ENCODE data around the gene CAPS2.

CAPS2 gene

GRCh38 chr12:75305412-75306332 lies 24.5 kb downstream of the CAPS2 start:
- DNase-seq (ENCODE audit: low spot score) = no peak

GRCh38 chr12:75302781-75303180 lies 27.3 kb downstream of the CAPS2 start:
- no peak for DNase-seq (ENCODE audit: low spot score)

- DNase-seq (ENCODE audit: low spot score) = no peak
Observed at GRCh38 chr12:75302225-75302624, 27.9 kb downstream of the CAPS2 start.

- DNase-seq (ENCODE audit: low spot score) = no peak
Observed at GRCh38 chr12:75294797-75295196, 35.3 kb downstream of the CAPS2 start.

- no peak for DNase-seq (ENCODE audit: low spot score)
Observed at GRCh38 chr12:75294336-75294735, 35.8 kb downstream of the CAPS2 start.

GRCh38 chr12:75291014-75291413 lies 39.1 kb downstream of the CAPS2 start:
- DNase-seq (ENCODE audit: low spot score) = no peak

GRCh38 chr12:75289753-75290152 lies 40.4 kb downstream of the CAPS2 start:
- DNase-seq (ENCODE audit: low spot score) = peak; percentile 8

- DNase-seq (ENCODE audit: low spot score) = no peak
Observed at GRCh38 chr12:75288860-75289259, 41.3 kb downstream of the CAPS2 start.

GRCh38 chr12:75275702-75276101 lies 54.4 kb downstream of the CAPS2 start:
- DNase-seq (ENCODE audit: low spot score) = no peak

- DNase-seq (ENCODE audit: low spot score) = no peak
Observed at GRCh38 chr12:75271576-75271975, 58.5 kb downstream of the CAPS2 start.

GRCh38 chr12:75270157-75270556 lies 60.0 kb downstream of the CAPS2 start:
- no peak for DNase-seq (ENCODE audit: low spot score)

- DNase-seq (ENCODE audit: low spot score) = no peak
Observed at GRCh38 chr12:75269209-75269608, 60.9 kb downstream of the CAPS2 start.

GRCh38 chr12:75260316-75260715 lies 69.8 kb downstream of the CAPS2 start:
- no peak for DNase-seq (ENCODE audit: low spot score)

GRCh38 chr12:75259143-75259542 lies 71.0 kb downstream of the CAPS2 start:
- no peak for DNase-seq (ENCODE audit: low spot score)

- no peak for DNase-seq (ENCODE audit: low spot score)
Observed at GRCh38 chr12:75257510-75257909, 72.6 kb downstream of the CAPS2 start.

GRCh38 chr12:75245108-75245507 lies 85.0 kb downstream of the CAPS2 start:
- DNase-seq (ENCODE audit: low spot score) = no peak

GRCh38 chr12:75239987-75240386 lies 90.1 kb downstream of the CAPS2 start:
- DNase-seq (ENCODE audit: low spot score) = no peak

- no peak for DNase-seq (ENCODE audit: low spot score)
Observed at GRCh38 chr12:75236206-75236605, 93.9 kb downstream of the CAPS2 start.

GRCh38 chr12:75227132-75227531 lies 103.0 kb downstream of the CAPS2 start:
- no peak for DNase-seq (ENCODE audit: low spot score)

Data from kidney capillary endothelial cell (primary cell).